ENCODE measurements around the gene KLF12. TPM values are rescaled to one million over a fixed set of nuclear protein-coding genes. Genes with fewer than 3 reads are reported as not detected.

The KLF12 gene
- total and polyA plus RNA-seq, 9 of the 15 experiments (the other 6 are each of a cell fraction or from before 2014, with no cell fraction given) = under 0.01 to 0.07 (median 0.05) TPM; not detected in 3

- TF ChIP-seq ZMIZ1 (IDR thresholded peaks at IDR 0.05; ENCODE audit: low read depth in 2 of 2, low read length in 2 of 2) (no peak), ZNF174 (CRISPR knock-in tag; IDR thresholded peaks at IDR 0.05) (no peak), PYGO2 (tag; IDR thresholded peaks at IDR 0.05) (no peak), RREB1 (CRISPR knock-in tag; IDR thresholded peaks at IDR 0.05) (no peak), CCAR2 (IDR thresholded peaks at IDR 0.05; ENCODE audit: low read depth, low read length) (no peak), IFI16 (CRISPR knock-in tag; IDR thresholded peaks at IDR 0.05) (no peak), SAFB (IDR thresholded peaks at IDR 0.05; ENCODE audit: borderline replicate concordance, low read depth, low read length) (no peak)
Measured at GRCh38 chr13:74129500-74130191, 4.6 kb downstream of the KLF12 start (continued).
